Cardiac ventricle fibroblast (primary cell): ENCODE data around the gene KPNA3. TPM values are rescaled to one million over a fixed set of nuclear protein-coding genes. Genes with fewer than 3 reads are reported as not detected.

ENCODE experiments used
- total RNA-seq: library from RNA; depleted of rRNA; stranded (reverse); fragments of >200 nt; gene quantifications from 2 replicates; pipeline ENCODE4 v1.2.3, GENCODE V29; 2015

KPNA3 gene, protein sequence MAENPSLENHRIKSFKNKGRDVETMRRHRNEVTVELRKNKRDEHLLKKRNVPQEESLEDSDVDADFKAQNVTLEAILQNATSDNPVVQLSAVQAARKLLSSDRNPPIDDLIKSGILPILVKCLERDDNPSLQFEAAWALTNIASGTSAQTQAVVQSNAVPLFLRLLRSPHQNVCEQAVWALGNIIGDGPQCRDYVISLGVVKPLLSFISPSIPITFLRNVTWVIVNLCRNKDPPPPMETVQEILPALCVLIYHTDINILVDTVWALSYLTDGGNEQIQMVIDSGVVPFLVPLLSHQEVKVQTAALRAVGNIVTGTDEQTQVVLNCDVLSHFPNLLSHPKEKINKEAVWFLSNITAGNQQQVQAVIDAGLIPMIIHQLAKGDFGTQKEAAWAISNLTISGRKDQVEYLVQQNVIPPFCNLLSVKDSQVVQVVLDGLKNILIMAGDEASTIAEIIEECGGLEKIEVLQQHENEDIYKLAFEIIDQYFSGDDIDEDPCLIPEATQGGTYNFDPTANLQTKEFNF
- 20.0 and 22.7 TPM in 2 replicates for total RNA-seq

DNA sequence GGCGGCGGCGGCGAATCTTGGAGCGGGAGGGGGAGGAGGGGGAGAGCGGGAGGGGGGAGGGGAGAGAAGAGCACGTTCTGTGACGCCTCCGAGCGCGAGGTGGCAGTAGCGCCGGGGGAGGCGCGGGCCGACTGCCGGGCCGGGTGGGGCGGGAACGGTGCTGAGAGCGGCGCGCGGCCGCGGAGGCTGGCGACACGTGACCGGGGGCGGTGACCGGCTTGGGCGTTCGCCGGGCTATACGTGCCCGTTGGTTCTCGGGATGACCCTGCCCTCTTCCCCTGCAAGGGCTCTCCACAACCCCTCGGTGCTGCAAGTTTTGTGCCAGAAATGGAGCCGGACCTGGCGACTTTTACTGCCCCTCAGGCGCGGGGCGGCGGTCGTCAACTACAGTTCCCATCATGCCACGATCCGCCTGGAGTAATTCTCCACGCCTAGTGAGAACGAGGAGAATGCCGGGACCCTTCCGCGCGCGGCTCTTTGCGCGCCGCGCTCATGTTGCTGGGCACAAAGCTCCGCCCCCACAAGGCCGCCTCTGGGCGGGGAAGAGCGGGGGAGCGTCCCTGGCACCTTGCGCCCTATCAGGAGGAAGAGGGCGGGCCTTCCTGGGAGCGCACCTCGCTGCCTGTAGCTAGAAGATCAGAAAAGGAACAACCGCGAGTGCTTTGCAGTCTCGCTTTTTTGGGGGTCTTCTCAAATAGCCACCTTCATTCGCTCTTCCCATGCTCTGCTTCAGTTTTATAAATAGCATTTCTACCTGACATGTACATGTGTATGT lies at the start of gene KPNA3:
Gene KPNA3, minus strand, starts transcription at position 133 of the 775 bp plus-strand sequence. CDS start 176 bp downstream, outside the sequence.

DNA sequence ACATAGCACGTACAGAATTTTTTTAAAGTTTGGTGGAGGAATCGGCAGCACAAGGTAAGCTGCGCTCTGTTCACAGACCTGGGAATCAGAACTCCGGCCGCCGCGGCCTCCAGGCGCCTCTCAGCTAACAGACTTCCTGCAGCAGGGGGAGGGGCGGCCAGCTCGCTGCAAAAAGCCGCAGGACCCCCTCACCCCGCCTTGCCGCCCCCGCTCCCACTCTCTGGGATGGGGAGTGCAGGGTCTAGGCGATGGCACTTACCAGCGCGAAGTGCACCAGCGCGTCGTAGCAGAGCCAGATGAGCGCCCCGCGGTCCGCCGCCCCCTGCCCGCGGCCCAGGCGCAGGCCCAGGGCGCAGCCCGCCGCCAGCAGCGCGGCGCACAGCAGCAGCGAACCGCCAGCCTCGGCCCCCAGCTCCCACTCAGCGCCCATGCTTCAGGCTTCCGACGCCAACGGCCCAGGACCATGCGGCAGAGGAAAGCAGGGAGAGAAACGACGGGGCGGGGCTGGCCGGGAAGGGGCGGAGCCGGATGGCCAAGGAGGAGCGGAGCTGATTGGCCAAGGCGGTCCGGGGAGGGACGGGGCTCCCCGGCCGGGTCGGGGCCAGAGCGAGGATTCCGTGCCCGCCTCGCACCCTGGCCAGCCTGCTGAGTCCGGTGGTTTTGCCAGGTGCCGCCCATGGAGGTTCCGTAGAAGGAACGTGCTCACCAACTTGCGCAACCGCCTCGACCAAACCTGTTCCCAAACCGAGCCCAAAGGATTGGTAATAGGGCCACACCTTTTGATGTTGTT lies 101.3 kb downstream of the KPNA3 start, which contains the start of gene EBPL:
Gene EBPL, minus strand, starts transcription at position 492 of the 790 bp plus-strand sequence. Its CDS starts 62 bp downstream, at position 430.

Other genes starting within 250 kb of the KPNA3 start
- 9.4 and 9.9 TPM in 2 replicates for gene RCBTB1, start 207.1 kb downstream of the KPNA3 start, total RNA-seq
- gene ARL11, start 164.2 kb downstream of the KPNA3 start, total RNA-seq = not detected in 2 replicates
- gene EBPL, start 101.2 kb downstream of the KPNA3 start, total RNA-seq = 79.0 and 96.7 TPM in 2 replicates
- 2.7 and 3.2 TPM in 2 replicates for gene SPRYD7, start 143.7 kb upstream of the KPNA3 start, total RNA-seq
- gene TRIM13, start 204.4 kb upstream of the KPNA3 start, total RNA-seq = 14.5 and 16.7 TPM in 2 replicates
- 0.44 and 3.0 TPM in 2 replicates for gene KCNRG, start 222.8 kb upstream of the KPNA3 start, total RNA-seq